NCI-H1092 treated with DMSO at 0.1 percent for 48 hours (cell line): ENCODE measurements around the gene ZC3H18.

Source experiments
- DNase-seq: peaks from one replicate; lab custom pipeline; 2025; lab: John Stamatoyannopoulos, UW

Gene ZC3H18

DNA sequence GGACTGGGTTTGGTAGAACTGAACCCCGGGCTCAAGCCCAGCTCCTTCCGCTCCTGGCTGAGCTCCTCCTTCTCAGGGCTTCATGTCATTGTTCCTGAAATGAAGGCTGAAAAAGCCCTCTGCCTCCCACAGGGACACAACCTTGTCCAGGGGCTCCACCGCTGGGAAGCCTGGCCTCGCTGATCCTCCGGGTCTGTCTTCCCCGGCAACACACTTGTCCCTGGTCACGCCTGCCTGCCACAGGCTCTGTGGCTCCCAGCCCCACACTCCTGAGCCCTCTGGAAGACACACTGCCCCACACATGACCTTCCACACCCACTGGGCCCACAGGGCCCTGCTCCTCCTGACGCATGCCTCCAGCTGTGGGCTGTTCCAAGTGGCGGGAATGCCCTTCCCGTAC lies 18.0 kb upstream of the ZC3H18 start:
- no peak for DNase-seq

DNA sequence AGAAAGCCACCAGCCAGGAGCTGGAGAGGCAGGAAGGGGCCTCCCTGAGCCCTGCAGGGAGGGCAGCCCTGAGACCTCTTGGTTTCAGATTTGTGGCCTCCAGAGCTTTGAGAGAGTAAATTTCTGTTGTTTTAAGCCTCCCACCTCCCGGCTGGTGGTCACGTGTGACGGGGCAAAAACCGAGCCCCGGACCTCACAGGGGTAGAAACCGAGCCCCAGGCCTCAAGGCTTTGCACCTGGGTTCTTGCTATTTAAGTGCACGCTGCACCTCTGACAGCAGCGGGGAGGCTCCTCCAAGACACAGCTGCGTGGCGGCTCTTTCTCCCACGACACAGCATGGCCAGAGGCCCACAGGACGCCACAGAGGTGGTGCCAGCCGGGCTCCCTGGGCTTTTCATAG lies 17.4 kb upstream of the ZC3H18 start:
- DNase-seq, result no peak

DNA sequence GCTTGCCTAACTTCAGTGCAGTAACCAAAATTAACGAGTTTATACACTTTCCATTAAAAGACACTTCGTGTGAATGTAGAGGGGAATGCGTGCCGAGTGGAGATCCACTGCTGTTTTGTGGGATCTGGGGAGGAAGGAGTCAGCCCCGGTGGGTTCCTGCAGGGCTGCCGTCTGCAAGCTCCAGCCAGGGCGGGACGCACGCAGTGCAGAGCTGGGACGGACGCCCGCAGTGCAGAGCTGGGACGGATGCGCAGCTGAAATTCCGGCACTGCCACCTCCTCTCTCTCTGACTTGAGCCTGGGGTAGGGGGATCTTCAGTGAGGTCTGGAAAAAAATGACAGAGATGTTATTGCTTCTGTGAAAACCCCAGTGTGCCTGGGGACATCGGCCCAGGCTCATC lies 16.5 kb upstream of the ZC3H18 start:
- DNase-seq, result no peak

DNA sequence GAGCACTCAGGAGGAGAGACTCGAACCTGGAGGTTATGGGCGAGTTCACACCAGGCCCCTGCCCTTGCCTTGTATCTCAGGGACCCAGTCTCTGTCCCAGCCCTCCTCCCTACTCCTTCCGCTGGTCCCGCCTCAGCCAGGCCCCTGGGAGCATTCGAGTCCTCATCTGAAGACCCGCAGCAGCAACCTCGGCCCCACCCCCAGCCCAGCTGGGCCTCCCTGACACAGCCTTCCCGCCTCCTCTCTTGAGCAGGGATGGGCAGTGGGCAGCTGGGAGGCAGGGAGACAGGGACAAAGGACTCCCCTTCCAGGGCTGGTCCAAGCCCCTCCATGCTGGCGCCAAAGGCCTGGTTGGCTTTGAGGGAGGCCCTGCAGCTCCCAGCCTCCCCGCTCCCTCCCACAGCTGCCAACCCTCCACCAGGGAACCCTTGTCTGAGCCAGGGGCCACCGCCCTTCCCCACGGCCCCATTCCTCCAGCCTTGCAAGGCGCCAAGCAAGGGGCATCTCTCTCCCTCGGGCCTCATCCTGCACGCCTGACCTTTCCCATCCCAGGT lies 15.4 kb upstream of the ZC3H18 start:
- DNase-seq, result no peak

DNA sequence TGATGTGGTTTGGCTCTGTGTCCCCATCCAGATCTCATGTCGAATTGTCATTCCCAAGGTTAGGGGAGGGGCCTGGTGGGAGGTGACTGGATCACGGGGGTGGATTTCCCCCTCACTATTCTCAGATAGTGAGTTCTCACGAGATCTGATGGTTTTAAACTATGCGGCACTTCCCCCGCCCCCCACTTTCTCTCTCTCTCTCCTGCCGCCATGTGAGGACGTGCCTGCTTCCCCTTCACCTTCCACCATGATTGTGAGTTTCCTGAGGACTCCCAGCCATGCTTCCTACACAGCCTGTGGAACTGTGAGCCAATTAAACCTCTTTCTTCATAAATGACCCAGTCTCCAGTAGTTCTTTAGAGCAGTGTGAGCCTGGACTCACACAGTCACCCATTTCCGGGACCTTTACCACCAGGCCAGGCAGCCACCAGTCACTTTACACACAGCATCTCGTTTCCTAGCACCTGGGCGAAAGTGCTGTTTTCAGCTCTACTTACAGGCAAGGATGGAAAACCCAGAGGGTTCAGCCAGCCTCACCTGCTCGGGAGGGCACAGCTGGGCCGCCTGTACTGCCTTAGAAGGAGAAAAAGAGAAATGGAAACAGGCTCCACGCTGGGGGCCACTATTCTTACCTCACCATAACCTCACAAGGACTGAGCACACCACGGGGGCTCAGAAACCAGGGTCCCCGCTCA lies 13.8 kb upstream of the ZC3H18 start:
- DNase-seq, result no peak

DNA sequence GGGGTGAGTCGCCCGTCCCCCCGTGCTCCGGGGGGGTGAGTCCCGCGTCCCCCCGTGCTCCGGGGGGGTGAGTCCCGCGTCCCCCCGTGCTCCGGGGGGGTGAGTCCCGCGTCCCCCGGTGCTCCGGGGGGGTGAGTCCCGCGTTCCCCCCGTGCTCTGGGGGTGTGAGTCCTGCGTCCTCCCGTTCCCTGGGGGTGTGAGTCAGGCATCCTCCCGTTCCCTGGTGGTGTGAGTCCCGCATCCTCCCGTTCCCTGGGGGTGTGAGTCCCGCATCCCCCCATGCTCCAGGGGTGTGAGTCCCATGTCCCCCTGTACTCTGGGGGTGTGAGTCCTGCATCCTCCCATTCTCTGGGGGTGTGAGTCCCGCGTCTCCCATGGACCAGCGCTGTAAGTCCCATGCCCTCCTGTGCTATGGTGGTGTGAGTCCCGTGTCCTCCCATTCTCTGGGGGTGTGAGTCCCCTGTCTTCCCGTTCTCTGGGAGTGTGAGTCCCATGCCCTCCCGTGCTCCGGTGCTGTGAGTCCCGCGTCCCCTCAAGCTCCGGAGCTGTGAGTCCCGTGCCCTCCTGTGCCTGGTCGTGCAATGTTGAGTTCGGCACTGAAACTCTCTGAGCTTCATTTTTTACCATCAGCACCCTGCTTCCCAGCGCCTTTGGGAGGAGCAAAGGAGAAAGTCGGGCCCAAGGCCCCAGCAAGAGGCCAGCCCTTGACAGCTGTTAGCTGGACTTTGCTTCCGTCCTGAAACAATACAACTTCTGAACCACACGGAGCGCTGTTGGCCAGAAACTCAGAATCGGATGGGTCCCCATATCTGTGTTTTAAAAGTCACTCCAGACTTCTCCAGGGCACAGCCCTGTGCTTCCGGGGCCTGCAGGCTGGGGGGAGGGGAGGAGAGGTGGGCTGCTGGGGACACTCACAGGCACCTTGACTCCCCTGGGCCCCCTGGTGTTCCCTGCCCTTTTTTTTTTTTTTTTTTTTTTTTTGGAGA lies 11.5 kb upstream of the ZC3H18 start:
- peak; percentile 32 for DNase-seq

DNA sequence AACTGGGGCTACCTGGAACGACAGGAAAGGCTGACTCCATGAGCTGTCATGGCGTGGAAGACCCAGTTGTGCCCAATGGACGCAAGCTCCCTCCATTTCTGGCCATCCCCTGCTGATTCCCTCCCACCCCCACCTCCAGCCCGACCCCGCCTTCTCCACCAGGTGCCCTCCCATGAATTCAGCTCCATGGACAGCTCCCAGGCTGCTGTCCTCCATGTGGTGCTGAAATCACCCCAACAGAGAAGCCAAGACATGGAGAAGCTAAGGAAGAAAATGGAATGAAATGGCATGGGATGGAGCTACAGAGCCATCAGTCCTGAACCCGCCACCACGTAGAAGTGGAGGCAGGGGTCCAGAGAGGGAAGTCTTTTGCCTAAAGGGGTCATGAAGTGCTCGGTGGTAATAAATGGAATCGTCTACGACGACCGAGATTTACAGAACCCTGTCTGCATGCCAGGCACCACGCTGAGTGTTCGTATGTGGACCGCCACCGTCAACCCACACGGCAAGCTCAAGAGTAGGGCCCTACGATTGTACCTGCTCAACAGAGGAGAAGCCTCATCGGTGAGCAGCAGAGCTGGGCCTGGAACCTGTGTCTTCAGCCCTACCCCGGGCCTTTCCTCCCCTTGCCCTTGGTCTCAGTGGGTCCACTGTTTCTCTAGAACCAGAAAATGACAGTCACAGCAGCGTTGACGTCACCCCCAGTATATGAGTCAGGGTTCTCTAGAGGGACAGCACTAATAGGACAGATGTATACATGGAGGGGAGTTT lies 9.3 kb upstream of the ZC3H18 start:
- DNase-seq, result no peak

DNA sequence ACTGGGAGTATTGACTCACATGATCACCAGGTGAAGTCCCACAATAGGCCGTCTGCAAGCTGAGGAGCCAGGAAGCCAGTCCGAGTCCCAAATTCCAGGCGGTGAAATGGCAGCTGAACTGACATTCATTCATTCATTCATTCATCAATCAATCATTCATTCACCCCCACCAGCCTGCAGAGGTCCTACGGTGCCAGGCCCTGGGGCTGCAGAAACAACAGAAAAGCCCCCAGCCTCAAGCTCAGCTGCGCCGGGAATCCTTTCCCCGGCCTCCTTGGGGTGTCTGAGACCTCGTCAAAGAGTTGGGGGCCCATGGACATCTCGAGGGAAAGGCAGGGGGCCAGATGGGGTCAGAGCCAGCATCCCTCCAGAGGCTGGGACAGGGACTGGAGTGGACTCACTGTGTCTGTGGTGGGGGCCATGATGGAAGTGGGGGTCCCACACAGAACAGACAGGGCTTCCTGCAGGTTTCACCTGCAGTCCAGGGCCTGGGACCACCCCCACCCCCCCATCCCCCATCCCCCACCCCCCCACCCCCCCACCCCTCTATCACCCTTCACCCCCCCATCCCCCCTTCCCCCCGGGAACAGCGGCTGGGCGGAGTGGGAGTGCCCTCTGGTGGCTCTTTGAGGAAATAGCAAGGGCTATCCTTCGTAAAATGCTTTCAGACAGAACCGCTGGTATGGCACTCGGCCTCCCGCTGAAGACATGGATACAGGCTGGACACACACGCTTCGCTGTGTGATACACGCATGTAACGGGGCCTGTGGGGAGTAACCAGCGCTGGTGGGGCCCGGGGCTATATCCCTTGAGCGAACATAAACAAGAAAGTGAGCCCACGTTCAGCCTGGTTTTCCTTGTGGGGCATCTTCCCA lies 8.5 kb upstream of the ZC3H18 start:
- DNase-seq, result peak; percentile 24

DNA sequence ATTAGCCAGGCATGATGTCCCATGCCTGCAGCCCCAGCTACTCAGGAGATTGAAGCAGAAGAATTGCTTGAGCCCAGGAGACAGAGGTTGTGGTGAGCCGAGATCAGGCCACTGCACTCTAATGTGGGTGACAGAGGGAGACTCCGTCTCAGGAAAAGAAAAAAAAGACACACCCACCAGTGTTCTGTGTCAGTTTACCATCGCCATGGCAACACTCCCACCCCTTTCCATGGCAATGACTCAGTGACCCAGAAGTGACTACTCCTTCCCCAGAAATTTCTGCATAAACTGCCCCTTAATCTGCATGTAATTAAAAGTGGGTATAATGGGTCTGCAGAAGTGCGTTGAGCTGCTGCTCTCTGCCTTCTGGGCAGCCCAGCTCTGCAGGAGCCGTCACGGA lies 4.0 kb upstream of the ZC3H18 start:
- DNase-seq, result no peak

DNA sequence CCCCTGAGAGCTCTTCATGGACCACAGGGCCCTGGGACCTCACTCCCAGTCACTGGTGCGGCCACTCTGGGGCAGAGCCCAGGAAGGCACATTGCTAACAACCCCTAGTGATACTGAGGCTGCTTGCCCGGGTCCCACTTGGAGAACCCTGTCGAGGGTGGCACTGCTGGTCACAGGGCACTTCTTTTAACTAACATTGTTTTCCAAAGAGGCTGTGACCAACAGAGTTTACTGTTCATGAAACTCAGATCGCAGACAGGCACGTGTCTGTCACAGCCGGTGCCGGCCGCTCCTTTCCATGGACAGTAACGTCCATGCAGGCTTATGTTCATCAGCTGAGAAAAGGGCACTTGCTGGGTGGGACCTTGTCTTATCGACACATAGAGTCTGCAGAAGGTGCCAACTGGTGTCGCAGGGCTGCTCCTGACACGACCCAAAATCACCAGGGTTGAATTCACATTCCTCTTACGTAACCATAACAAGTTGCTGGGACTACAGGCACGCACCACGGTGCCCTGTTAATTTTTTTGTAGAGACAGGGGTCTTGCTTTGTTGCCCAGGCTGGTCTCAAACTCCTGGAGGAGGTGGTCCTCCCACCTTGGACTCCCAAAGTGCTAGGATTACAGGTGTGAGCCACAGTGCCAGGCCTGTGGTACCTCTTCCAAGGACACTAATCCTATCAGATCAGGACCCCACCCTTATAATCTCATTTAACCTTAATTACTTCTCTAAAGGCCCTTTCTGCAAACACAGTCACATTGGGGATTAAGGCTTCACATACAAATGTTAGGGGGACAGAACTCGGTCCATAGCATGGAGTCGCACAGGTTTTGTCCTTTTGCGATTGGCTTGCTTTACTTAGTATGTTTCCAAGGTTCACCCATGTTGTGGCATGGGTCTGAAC lies 1.2 kb upstream of the ZC3H18 start:
- DNase-seq, result no peak

DNA sequence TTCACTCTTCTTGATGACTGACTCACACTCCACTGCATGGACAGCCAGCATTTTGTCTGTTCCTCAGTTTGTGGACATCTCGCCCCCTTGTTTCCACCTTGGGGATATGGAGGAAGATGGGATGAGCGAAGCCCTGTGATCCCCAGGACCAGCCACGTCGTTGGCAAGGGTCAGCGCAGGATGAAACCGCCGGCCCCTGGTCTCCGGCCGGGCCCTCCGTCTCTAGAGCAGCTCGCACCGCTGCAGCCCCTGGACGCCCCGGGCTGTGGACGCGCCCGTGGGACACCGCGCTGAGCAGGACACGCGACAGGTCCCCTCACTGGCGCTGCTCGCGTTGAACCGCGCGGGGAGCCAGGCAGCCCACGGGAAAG lies 604 bp upstream of the ZC3H18 start:
- DNase-seq, result no peak

DNA sequence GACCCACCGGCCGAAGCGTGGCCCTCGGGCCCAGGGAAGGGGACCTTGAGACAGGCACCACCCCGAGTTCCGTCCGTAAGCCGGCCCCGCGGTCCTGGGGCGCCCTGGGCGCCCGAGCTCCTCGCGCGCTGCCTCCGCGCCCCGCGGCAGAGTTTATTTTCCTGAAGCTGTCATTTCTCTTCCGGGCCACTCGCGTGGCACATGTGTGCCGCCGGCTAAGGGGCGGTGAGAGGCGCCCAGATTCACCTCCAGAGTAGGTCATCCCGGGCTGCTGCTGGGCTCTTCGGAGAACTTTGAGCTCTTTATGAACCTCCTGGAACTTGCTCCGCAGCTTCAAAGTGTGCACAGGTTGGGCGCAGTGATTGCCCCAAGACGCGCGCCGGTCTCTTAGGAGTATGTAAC lies 489 bp downstream of the ZC3H18 start:
- DNase-seq, result no peak

DNA sequence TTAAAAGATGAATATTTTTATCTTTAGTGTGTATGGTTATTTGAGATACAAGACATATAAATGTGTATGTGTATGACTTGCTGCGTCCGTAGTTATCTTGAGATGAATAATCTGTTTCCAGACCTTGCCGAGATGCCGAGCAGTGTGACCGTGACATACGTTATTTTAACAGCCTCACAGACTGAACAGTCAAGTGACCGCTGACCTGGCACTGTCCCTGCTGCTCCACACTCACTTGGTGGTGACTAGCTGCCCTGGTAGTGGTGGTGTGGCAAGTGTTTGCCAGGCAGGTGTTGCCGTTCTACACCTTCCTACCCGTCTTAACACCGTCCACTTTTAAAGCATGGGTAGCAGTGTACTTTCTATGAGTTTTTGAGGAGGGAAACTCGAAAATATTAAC lies 5.0 kb downstream of the ZC3H18 start:
- DNase-seq, result no peak

DNA sequence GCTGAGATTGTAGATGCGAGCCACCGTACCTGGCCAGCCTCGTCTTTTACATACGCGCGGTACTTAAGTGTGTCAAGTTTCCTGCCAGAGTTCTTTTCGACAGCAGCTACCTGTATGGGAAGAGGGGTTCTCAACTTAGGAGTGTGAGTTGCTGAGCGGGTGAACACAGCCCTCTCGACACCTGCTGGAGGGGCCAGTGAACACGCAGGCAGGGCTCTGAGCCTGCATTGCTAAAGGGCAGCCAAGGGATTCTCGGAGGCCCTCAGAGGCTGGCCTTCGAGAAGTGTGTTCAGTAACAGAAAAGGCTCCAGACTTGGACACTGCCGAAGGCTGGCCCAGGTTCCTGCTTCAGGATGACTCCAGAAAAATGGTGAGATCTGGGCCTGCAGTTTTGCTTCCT lies 6.1 kb downstream of the ZC3H18 start:
- DNase-seq, result no peak

DNA sequence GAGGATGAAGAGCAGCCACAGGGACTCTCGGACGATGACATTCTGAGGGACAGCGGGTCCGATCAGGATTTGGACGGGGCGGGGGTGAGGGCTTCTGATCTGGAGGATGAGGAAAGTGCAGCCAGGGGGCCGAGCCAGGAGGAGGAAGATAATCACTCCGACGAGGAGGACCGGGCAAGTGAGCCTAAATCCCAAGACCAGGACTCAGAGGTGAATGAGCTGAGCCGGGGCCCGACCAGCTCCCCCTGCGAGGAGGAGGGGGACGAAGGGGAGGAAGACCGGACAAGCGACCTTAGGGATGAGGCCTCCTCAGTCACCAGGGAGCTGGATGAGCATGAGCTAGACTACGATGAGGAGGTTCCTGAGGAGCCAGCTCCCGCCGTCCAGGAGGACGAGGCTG lies 7.0 kb downstream of the ZC3H18 start:
- no peak for DNase-seq

DNA sequence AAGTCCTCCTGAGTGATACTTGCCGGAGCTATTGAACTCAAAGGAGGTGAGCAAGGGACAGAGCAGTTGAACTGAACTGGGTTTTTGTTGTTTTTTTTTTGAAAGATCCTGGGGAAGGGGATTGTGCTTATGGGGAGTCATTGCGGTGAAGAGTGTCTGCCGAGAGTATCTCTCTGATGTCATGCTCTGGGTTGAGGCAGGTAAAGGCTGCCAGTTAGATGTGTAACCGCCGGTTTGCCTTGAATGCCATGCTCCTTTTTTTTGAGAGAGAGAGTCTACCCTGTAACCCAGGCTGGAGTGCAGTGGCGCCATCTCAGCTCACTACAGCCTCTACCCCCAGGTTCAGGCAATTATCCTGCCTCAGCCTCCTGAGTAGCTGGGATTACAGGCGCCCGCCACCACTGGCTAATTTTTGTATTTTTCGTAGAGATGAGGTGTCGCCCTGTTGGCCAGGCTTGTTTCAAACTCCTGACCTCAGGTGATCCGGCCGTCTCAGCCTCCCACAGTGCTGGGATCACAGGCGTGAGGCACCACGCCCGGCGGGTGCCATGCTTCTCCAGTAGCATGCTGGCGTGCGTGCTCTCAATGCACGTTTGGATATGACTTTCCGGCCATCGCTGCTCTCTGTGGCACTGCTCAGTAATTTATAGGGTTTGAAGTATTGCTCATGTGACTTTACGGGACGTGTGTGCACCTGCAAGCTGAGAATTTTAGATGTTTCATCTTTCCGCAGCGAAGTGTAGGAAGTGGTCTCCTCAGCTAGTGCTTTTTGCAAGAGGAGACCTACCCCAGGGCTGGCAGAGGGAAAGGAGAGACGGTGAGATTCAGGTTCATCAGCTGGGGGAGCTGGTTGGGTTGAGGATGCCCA lies 8.5 kb downstream of the ZC3H18 start:
- no peak for DNase-seq

DNA sequence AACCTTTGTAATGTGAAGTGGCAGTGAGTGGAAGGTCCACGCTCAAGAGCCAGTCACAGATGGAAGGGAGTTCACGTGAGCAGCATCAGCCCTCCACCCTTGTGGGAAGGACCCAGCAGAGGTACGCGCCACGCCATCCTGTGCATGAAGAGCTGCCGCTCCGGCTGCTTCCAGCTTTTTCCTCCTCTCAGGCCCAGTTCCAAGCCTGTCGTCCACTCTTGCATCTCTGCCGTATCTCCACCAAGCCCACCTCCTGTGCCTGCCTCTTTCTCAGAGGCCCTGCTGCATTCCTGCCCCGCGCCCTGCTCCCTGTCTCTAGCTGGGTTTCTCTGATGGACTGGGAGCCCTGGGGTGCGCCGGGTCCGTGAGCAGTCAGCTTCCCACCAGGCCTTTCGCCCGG lies 10.2 kb downstream of the ZC3H18 start:
- no peak for DNase-seq

DNA sequence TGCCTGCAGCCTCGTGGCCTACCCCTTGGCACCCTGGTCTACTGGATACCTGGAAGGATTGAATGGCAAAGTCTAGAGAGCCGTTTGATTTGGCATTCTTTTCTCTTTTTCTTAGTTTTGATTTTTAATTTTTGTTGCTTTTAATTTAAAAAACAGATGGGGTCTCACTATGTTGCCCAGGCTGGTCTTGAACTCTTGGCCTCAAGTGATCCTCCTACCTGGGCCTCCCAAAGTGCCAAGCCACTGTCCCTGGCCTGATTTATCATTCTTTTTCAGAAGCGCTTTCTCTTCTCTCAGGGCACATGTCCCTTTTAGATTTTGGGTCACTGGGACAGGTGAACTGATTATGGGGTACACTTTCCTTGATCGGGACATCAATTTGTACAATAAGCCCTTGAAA lies 10.8 kb downstream of the ZC3H18 start:
- no peak for DNase-seq

DNA sequence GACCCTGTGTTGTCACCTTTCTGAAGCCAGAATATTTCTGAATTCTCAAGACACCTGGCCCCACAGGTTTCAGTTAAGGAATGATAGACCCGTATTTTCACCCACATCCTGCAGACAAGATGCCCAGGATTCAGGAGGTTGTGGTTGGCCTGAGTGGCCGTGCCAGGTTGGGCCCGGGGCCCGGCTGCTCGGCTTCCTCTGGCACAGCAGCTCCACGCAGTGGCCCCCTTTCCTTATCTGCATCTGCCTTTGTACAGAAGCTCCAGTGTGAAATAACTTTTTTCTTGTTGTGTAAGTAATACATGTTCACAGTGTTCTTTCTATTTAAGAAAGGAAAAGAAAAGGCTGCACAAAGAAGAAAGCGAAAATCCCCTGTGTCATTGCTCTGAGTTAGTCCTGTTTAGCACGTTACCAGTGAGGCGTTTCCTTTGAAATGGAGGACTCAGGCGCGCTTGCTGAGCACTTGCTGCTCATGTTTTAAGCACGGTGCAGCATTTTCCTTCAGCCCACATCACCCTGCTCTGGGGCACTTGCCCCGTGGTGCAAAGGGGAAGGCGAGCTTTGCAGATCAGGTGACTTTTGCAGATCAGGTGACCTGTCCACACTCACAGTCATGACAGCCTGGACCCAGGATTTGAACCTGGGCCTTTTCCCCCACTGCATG lies 12.8 kb downstream of the ZC3H18 start:
- DNase-seq, result no peak
